GM20431 (cell line): ENCODE results near the gene OR1N2.
"Not testable (repeated sequence)": the region's sequence is repeated elsewhere in the genome, so short reads cannot be mapped to it uniquely, and the experiment has no call there.

Experiments used
- in situ Hi-C: fragments of 300-500 bp; cut with MseI, MboI; formaldehyde crosslinking; loops from one replicate; pipeline ENCODE4 v1.15.0; 2020; ENCODE audit warnings: low sequenced_read_pairs; ENCODE audit not compliant: unreplicated experiment

OR1N2 gene

GRCh38 chr9:122552812-122553211 lies at the start of gene OR1N2:
Gene OR1N2 (plus strand): TSS chr9:122553112. CDS start chr9:122553212, 100 bp downstream.
- in situ Hi-C loops = no loop called here

- in situ Hi-C loops = no loop called here
Measured at GRCh38 chr9:122506964-122507363, 45.9 kb upstream of the OR1N2 start.

GRCh38 chr9:122510502-122510901 lies 42.4 kb upstream of the OR1N2 start, which contains the start of gene OR1J2:
Gene OR1J2 (plus strand): TSS chr9:122510802. CDS start chr9:122510802, 0 bp downstream.
- in situ Hi-C loops = no loop called here

DNA sequence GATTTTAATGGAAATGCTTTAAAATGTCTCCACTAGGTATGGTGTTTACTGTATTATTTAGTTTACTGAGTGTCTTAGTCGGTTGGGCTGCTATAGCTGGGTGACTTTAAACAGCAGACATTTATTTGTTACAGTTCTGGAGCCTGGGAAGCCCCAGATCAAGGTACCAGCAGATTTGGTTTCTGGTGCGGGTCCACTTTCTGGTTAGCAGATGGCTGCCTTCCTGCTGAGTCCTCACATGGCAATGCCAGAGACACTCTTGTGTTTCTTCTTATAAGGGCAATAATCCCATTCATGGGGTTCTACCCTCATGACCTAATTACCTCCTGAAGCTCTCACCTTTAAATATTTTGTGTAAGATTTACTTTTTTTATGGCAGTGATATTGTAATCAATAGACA lies 34.7 kb upstream of the OR1N2 start:
- in situ Hi-C loops = no loop called here

- in situ Hi-C loops = no loop called here
Measured at GRCh38 chr9:122518841-122519240, 34.1 kb upstream of the OR1N2 start, which contains the start of gene OR1J4. Gene OR1J4 (plus strand): TSS chr9:122519141. CDS start chr9:122519141, 0 bp downstream.

DNA sequence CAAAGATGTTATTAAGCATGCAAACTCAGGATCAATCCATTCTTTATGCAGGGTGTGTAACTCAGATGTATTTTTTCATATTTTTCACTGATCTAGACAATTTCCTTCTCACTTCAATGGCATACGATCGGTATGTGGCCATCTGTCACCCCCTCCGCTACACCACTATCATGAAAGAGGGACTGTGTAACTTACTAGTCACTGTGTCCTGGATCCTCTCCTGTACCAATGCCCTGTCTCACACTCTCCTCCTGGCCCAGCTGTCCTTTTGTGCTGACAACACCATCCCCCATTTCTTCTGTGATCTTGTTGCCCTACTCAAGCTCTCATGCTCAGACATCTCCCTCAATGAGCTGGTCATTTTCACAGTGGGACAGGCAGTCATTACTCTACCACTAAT lies 33.5 kb upstream of the OR1N2 start:
- in situ Hi-C loops = no loop called here

DNA sequence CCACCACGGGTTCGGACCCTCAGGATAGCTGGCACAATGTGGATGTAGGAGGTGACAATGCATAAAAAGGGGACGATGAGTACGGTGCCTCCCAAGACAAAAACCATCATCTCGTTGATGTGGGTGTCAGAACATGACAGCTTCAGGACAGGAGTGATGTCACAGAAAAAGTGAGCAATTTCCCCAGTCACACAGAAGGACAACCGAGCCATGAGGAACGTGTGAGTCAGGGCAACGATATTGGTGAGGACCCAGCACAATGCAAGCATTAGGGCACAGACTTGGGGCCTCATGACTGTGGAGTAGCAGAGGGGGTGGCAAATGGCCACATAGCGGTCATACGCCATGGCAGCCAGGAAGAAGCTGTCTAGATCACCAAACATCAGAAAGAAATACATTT lies 26.3 kb upstream of the OR1N2 start:
- in situ Hi-C loops = no loop called here

DNA sequence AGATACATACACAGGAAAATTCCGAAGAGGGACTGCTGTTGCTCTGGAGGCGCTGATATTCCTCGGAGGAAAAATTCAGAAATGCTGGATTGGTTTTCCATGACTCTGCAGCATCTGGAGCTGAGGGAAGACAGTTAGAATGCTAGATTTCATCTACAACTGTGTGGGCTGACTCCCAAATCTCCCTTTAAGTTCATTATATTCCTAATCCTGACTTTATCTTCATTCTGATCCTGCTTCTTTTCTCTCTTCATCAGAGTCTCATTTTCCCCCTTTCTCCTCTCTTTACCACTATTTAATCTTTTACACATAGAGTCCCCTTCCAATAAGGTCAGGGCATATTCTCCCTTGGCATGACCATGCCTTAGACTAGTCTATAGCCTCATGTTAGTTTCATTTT lies 25.7 kb upstream of the OR1N2 start, which contains the start of gene OR1N1:
Gene OR1N1, minus strand, starts transcription at position 101 of the 400 bp plus-strand sequence. Its CDS starts 0 bp downstream, at position 101.
- in situ Hi-C loops = no loop called here

GRCh38 chr9:122531157-122531556 lies 21.8 kb upstream of the OR1N2 start:
- in situ Hi-C loops = not testable (repeated sequence)

- in situ Hi-C loops = no loop called here
Measured at GRCh38 chr9:122536134-122536533, 16.8 kb upstream of the OR1N2 start.

DNA sequence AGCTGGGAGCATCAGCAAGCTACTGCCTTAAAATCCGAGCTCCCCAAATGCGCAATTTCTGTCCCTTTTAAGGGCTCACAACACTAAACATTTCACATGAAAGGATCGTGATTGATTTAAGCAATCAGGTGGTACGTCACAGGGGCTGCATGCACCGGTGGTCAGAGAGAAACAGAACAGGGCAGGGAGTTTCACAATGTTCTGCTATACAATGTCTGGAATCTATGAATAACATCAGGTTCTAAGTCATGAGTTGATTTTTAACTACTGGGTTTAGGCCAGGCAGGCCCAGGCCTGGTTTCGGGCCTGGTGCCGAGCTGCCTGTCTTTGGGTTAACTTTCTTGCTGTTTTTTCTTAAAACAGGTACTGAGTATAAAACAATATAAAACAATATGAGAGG lies 15.8 kb upstream of the OR1N2 start:
- in situ Hi-C loops = not testable (repeated sequence)

DNA sequence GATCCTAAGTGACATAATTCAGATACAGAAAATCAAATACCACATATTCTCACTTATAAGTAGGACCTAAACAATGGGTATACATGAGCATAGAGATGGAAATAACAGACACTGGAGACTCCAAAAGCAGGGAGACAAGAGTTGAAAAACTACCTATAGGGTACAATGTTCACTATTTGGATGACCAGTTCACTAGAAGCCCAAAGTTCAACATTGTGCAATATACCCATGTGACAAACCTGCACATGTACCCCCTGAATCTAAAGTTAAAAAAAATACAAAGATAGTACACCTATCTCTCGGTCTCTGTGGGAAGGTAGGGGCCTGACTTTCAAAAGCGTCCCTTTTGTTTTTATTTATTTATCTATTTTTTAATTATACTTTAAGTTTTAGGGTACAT lies 14.2 kb upstream of the OR1N2 start:
- in situ Hi-C loops = no loop called here

DNA sequence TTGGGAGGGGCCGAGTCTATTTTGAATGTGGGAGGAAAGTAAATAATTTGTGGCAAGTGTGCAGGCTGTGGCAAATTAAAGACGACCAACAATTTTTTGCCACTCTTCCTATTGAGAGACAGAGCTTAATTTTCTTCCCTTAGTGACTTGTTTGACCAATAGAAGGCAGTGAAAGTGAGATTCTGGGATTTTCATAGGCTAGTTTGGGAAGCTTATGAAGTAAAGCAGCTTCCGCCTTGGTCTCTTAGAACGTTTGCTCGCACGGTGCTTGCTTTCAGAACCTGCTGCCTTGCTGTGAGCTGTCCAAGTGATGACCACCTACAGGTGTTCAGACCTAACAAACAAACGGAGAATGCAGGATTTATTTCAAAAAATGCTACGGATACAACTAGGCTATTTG lies 6.7 kb upstream of the OR1N2 start:
- in situ Hi-C loops = no loop called here

DNA sequence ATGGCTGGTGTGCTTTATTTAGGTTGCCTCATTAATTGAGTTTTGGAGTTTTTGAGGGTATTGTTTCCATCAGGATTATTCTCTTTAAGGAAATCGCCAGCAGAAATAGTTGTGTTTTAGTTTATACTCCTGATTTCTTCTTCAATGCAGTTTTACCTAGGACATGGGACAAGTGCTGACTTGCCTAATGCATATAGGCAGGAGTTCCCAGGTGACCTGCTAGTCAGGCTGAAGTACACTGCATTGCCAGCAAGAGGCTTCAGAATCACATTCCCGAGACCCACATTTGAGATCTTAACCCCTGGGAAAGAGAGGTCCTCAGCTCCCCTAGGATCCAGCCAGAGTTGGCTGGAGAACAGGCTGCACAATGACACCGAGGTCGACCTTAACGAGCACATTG lies 1.5 kb upstream of the OR1N2 start:
- in situ Hi-C loops = no loop called here

GRCh38 chr9:122561446-122561845 lies 8.5 kb downstream of the OR1N2 start:
- in situ Hi-C loops = no loop called here

DNA sequence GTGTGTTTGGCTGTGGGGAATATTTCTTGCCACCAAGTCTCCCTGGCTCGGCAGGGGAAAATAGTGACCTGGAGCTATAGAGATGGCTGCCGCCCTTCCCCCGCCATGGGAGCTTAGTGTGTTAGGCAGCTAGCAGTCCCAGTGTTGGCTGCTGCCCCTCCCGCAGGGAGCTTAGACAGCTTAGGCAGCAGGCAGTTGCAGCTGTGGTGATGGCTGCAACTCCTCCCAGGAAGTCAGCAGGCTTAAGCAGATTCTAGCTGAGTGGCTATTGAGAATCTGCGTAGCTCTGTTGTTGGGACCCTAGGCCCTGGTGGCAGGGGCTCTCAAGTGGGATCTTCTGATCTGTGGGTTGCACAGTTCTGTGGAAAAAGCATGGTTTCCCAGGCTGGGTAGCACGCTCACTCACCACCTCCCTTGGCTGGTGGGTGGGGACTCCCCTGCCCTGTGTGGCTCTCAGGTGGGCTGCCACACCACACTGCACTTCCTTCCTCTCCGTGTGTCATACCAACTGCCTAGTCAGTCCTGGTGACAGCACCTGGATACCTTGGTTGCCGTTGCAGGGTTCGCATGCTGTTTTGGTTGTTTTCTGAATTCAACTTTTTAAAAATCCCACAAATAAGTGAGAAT lies 9.3 kb downstream of the OR1N2 start:
- in situ Hi-C loops = no loop called here

GRCh38 chr9:122567901-122568300 lies 15.0 kb downstream of the OR1N2 start:
- in situ Hi-C loops = no loop called here

DNA sequence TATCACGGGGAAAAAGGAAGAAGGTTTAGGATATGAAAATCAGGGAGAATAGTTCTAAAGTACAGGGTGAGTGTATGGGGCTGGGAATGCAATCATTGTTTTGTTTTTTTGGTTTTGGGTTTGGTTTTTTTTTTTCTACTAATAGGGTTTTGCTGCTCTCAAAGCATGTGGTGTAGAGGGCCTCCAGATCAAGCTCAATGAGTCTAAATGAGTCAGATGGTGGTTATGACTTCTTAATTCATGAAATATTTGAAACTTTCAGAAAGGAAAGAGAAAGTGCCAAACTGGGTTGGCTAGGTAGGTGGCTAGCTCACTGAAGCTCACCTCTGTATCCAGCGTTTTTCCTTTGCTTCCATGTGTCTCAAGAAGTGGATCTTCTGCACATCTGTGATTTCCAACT lies 19.5 kb downstream of the OR1N2 start:
- in situ Hi-C loops = no loop called here

- in situ Hi-C loops = no loop called here
Measured at GRCh38 chr9:122579874-122580273, 27.0 kb downstream of the OR1N2 start.

DNA sequence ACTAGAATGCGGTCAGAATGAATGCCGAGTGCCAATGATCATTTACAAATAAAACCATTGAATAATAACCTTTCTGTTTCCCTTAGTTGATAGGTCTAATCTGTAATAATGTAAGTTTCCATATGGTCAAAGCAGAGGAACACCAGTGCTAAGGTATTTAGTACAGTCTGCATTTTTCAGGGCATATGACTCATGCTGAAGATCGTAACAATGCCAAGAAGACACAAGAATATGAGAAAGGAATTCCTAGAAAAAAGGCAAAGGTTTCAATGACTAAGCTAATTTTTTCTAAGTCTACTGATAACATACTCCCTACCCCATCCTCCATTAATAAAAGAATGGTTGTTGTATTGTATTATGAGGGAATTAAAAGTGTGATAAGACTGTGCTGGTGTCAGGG lies 27.4 kb downstream of the OR1N2 start:
- in situ Hi-C loops = no loop called here

- in situ Hi-C loops = not testable (repeated sequence)
Measured at GRCh38 chr9:122583284-122583683, 30.4 kb downstream of the OR1N2 start, which contains the start of gene OR1L8. Gene OR1L8 (minus strand): TSS chr9:122583384. CDS start chr9:122568477, 14,907 bp downstream.
